H54 (cell line): ENCODE results near the gene AKR1D1.

ENCODE experiments used
- DNase-seq: peaks from one replicate; pipeline ENCODE4 v3.0.0; 2011; ENCODE audit warnings: low spot score, mixed read lengths; ENCODE audit not compliant: insufficient read length
- FAIRE-seq: peaks from 3 replicates; lab custom pipeline; 2011; peaks lifted over from hg19 to GRCh38; lab: Jason Lieb, UNC
- POLR2A ChIP-seq: IDR thresholded peaks from 2 replicates; pipeline ENCODE4 v1.6.1; 2011; ENCODE audit warnings: low read depth, mild to moderate bottlenecking, low read length

Gene AKR1D1

GRCh38 chr7:138158739-138159528 is 82.7 kb downstream of the AKR1D1 start:
- TF ChIP-seq POLR2A, result no peak
- FAIRE-seq (no peak), DNase-seq (no peak)

GRCh38 chr7:138161600-138162081 is 85.4 kb downstream of the AKR1D1 start:
- FAIRE-seq, result peak; percentile 99
- TF ChIP-seq POLR2A, result no peak
- peak; percentile 77 for DNase-seq

- no peak for TF ChIP-seq POLR2A
- no peak for FAIRE-seq
- no peak for DNase-seq
These were observed 86.0 kb downstream of the AKR1D1 start for GRCh38 chr7:138162236-138162635.

- no peak for DNase-seq
- no peak for TF ChIP-seq POLR2A
- FAIRE-seq, result no peak
These were observed 87.5 kb downstream of the AKR1D1 start for GRCh38 chr7:138163800-138164199.

- FAIRE-seq, result no peak
- TF ChIP-seq POLR2A, result no peak
- DNase-seq, result no peak
These were observed 88.5 kb downstream of the AKR1D1 start for GRCh38 chr7:138164804-138165203.

- DNase-seq (no peak), FAIRE-seq (no peak)
- TF ChIP-seq POLR2A, result no peak
These were observed 90.4 kb downstream of the AKR1D1 start for GRCh38 chr7:138166681-138167080.

- FAIRE-seq, result no peak
- no peak for DNase-seq
- no peak for TF ChIP-seq POLR2A
These were observed 91.0 kb downstream of the AKR1D1 start for GRCh38 chr7:138167222-138167621.

- TF ChIP-seq POLR2A, result no peak
- DNase-seq (no peak), FAIRE-seq (no peak)
These were observed 91.6 kb downstream of the AKR1D1 start for GRCh38 chr7:138167869-138168296.
